Stimulated activated CD8-positive, alpha-beta memory T cell treated with anti-CD3 and anti-CD28 coated beads, Interleukin-2, amount 100 ng/mL, for 48 hours (primary cell): ENCODE data around the gene OTOP3.
A peak's percentile ranks its signal among the peaks of the same experiment; 100 is the strongest.

Source experiments
- DNase-seq, 2 donors: peaks; one replicate each; pipeline ENCODE4 v3.0.0-alpha.2; 2020; ENCODE audit warnings: low read depth in 2 of 2

OTOP3 gene

GRCh38 chr17:74986206-74986576 is 50.5 kb downstream of the OTOP3 start:
- DNase-seq = no peak

- peak; percentile 86 to 91 for DNase-seq
Observed at GRCh38 chr17:74987418-74987908, 51.8 kb downstream of the OTOP3 start, which contains the start of gene CDR2L. CDR2L (plus strand) TSS chr17:74987632; CDS start chr17:74988044, 412 bp downstream.

- no peak for DNase-seq
Observed at GRCh38 chr17:74987909-74988711, 52.4 kb downstream of the OTOP3 start.

GRCh38 chr17:74990581-74991105 is 54.9 kb downstream of the OTOP3 start:
- no peak for DNase-seq

GRCh38 chr17:74992223-74992622 is 56.5 kb downstream of the OTOP3 start:
- DNase-seq = no peak

GRCh38 chr17:74994440-74994839 is 58.7 kb downstream of the OTOP3 start:
- DNase-seq = no peak

- DNase-seq = no peak
Observed at GRCh38 chr17:74995847-74996246, 60.1 kb downstream of the OTOP3 start.

GRCh38 chr17:74998783-74999182 is 63.1 kb downstream of the OTOP3 start:
- no peak for DNase-seq

- no peak for DNase-seq
Observed at GRCh38 chr17:74999523-74999922, 63.8 kb downstream of the OTOP3 start.
